Tibial nerve (tissue), 3 donors: Measurements from ENCODE around the gene PRKCE.

Experiments
- POLR2A ChIP-seq, 2 donors: fragments of 450-650 bp; IDR thresholded peaks; one replicate each; pipeline ENCODE4 v1.6.1; 2017; ENCODE audit warnings: antibody characterized with exemption in 2 of 2, mild to moderate bottlenecking in 2 of 2, moderate library complexity in 2 of 2
- TF ChIP-seq, protein P1 (sequence below), 5 experiments: fragments of 200-600 bp in 3 of 5; fragments of 450-650 bp in 2 of 5; sonication (generic) in 3 of 5; IDR thresholded peaks; one replicate each; pipeline ENCODE4 v1.5.1; 2016 to 2019; ENCODE audit warnings: antibody characterized with exemption in 5 of 5, mild to moderate bottlenecking in 3 of 5, moderate library complexity in 2 of 5

- TF ChIP-seq, protein P1, sequence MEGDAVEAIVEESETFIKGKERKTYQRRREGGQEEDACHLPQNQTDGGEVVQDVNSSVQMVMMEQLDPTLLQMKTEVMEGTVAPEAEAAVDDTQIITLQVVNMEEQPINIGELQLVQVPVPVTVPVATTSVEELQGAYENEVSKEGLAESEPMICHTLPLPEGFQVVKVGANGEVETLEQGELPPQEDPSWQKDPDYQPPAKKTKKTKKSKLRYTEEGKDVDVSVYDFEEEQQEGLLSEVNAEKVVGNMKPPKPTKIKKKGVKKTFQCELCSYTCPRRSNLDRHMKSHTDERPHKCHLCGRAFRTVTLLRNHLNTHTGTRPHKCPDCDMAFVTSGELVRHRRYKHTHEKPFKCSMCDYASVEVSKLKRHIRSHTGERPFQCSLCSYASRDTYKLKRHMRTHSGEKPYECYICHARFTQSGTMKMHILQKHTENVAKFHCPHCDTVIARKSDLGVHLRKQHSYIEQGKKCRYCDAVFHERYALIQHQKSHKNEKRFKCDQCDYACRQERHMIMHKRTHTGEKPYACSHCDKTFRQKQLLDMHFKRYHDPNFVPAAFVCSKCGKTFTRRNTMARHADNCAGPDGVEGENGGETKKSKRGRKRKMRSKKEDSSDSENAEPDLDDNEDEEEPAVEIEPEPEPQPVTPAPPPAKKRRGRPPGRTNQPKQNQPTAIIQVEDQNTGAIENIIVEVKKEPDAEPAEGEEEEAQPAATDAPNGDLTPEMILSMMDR (IDR thresholded peaks at IDR 0.05) = no peak
- TF ChIP-seq POLR2A (IDR thresholded peaks at IDR 0.05) = no peak
These were observed 5.2 kb upstream of the PRKCE start for GRCh38 chr2:45646289-45646688.
